B cell (primary cell): Measurements from ENCODE around the gene DNAJC1. TPM values are rescaled to one million over a fixed set of nuclear protein-coding genes. Genes with fewer than 3 reads are reported as not detected.
"Not testable (repeated sequence)": the region's sequence is repeated elsewhere in the genome, so short reads cannot be mapped to it uniquely, and the experiment has no call there.

Experiments
- ATAC-seq: fragments of 200-7000 bp; cut with Tn5 transposase; one replicate; pipeline ENCODE4 v1.10.0; 2021; ENCODE audit warnings: low read depth, mild to moderate bottlenecking, moderate number of reproducible peaks, moderate library complexity
- CTCF ChIA-PET: fragments of 350-600 bp; sonication (Branson Sonifier 250); formaldehyde crosslinking; loops from one replicate; lab custom pipeline; 2021; ENCODE audit warnings: antibody characterized with exemption, inconsistent platforms; lab: Charles Lee
- POLR2A ChIA-PET: fragments of 350-600 bp; sonication (Branson Sonifier 250); formaldehyde crosslinking; loops from one replicate; lab custom pipeline; 2021; ENCODE audit warnings: antibody characterized with exemption; lab: Charles Lee
- DNase-seq: peaks from one replicate; pipeline ENCODE4 v3.0.0; 2013
- H2AFZ ChIP-seq: 2 replicates; pipeline ENCODE4 v1.6.1; 2012; ENCODE audit warnings: mild to moderate bottlenecking, low read depth, low read length; ENCODE audit not compliant: insufficient read depth, poor library complexity, severe bottlenecking
- H3K27ac ChIP-seq, 2 donors: 1 replicate in 1 of 2; 2 replicates in 1 of 2; pipeline ENCODE4 v1.5.1; 2012 to 2013; ENCODE audit warnings: low read length in 2 of 2, mild to moderate bottlenecking in 2 of 2, moderate library complexity in 1 of 2
- H3K27me3 ChIP-seq, 4 experiments: fragments of 200-600 bp in 1 of 4; sonication (generic) in 1 of 4; replicated peaks in 1 of 4; 1 replicate in 2 of 4; 2 replicates in 2 of 4; pipeline versions ENCODE4 v1.6.1 to v1.7.0; 2013 to 2016; ENCODE audit warnings: low read length in 3 of 4, mild to moderate bottlenecking in 2 of 4, mixed read lengths in 1 of 4, moderate library complexity in 1 of 4; ENCODE audit not compliant: insufficient read depth in 4 of 4, control insufficient read depth in 3 of 4; ENCODE audit errors: control extremely low read depth in 1 of 4
- H3K36me3 ChIP-seq, 2 experiments: replicated peaks in 1 of 2; 1 replicate in 1 of 2; 2 replicates in 1 of 2; pipeline versions ENCODE4 v1.6.1 to v1.7.1; 2013; ENCODE audit warnings: low read length in 1 of 2; ENCODE audit not compliant: insufficient read depth in 2 of 2, control insufficient read depth in 1 of 2; ENCODE audit errors: control extremely low read depth in 1 of 2, extremely low read depth in 1 of 2
- H3K4me1 ChIP-seq, 2 donors: fragments of 200-600 bp in 1 of 2; sonication (generic) in 1 of 2; 1 replicate in 1 of 2; 2 replicates in 1 of 2; pipeline versions ENCODE4 v1.5.1 to v1.6.1; 2013 to 2017; ENCODE audit warnings: low read length in 2 of 2; ENCODE audit not compliant: control insufficient read depth in 2 of 2, insufficient read depth in 2 of 2
- H3K4me2 ChIP-seq: replicated peaks from 2 replicates; pipeline ENCODE3; 2012; ENCODE audit warnings: mild to moderate bottlenecking, low read depth, low read length; ENCODE audit not compliant: poor library complexity, severe bottlenecking
- H3K4me3 ChIP-seq, 5 experiments: fragments of 200-600 bp in 1 of 5; sonication (generic) in 1 of 5; 1 replicate in 3 of 5; 2 replicates in 2 of 5; pipeline versions ENCODE4 v1.5.1 to v1.7.0; 2011 to 2016; ENCODE audit warnings: low read length in 4 of 5, mild to moderate bottlenecking in 4 of 5, low read depth in 2 of 5, control low read depth in 1 of 5, moderate library complexity in 1 of 5; ENCODE audit not compliant: insufficient read depth in 1 of 5; ENCODE audit errors: control extremely low read depth in 1 of 5, extremely low read depth in 1 of 5
- H3K79me2 ChIP-seq: fragments of 200-600 bp; sonication (generic); one replicate; pipeline ENCODE4 v1.6.0; 2016; ENCODE audit warnings: low read length; ENCODE audit not compliant: control insufficient read depth, insufficient read depth
- H3K9ac ChIP-seq: fragments of 200-600 bp; sonication (generic); 2 replicates; pipeline ENCODE4 v1.6.1; 2017; ENCODE audit warnings: mild to moderate bottlenecking, low read length, moderate library complexity
- H3K9me3 ChIP-seq, 3 donors: one replicate each; pipeline versions ENCODE4 v1.6.1 to v1.7.1; 2013; ENCODE audit warnings: low read length in 2 of 3; ENCODE audit not compliant: control insufficient read depth in 2 of 3, insufficient read depth in 1 of 3; ENCODE audit errors: control extremely low read depth in 1 of 3
- H4K20me1 ChIP-seq: 2 replicates; pipeline ENCODE4 v1.6.0; 2012; ENCODE audit warnings: mild to moderate bottlenecking, low read length; ENCODE audit not compliant: insufficient read depth, control insufficient read depth, poor library complexity, severe bottlenecking
- H3K27ac Mint-ChIP-seq: one replicate; pipeline ENCODE4 v1.8.0; 2021; ENCODE audit warnings: mixed read lengths
- H3K27me3 Mint-ChIP-seq: one replicate; pipeline ENCODE4 v1.8.0; 2021; ENCODE audit warnings: mixed read lengths
- H3K4me1 Mint-ChIP-seq: one replicate; pipeline ENCODE4 v1.8.0; 2021; ENCODE audit warnings: mixed read lengths
- H3K4me3 Mint-ChIP-seq: one replicate; pipeline ENCODE4 v1.8.0; 2021; ENCODE audit warnings: mixed read lengths
- H3K9me3 Mint-ChIP-seq: one replicate; pipeline ENCODE4 v1.8.0; 2022; ENCODE audit warnings: mixed read lengths; ENCODE audit not compliant: insufficient read depth
- CTCF ChIP-seq: fragments of 200-600 bp; IDR thresholded peaks from one replicate; pipeline ENCODE4 v1.8.0; 2022; ENCODE audit warnings: antibody characterized with exemption, mild to moderate bottlenecking
- EZH2 ChIP-seq: IDR thresholded peaks from 2 replicates; pipeline ENCODE4 v1.6.1; 2012; ENCODE audit warnings: borderline replicate concordance, low read depth, mild to moderate bottlenecking, moderate library complexity, low read length; ENCODE audit not compliant: insufficient read depth, poor library complexity, severe bottlenecking
- WGBS: methylation state at CpG from one replicate; pipeline ENCODE4 v1.1.5; 2013; ENCODE audit warnings: missing lambda C conversion rate; ENCODE audit not compliant: insufficient coverage; 5-methylcytosine and 5-hydroxymethylcytosine counted together
- intact Hi-C: fragments of 100-400 bp; cut with micrococcal nuclease; formaldehyde crosslinking; loops from one replicate; pipeline ENCODE4 v1.10.0; 2022
- polyA plus RNA-seq: library from polyadenylated mRNA; depleted of rRNA; stranded (reverse); fragments of >200 nt; gene quantifications from 2 replicates; pipeline ENCODE4 v1.2.3, GENCODE V29; 2012
- total RNA-seq, 2 donors: library from RNA; stranded (reverse); fragments of 120-200 nt in 1 of 2; gene quantifications; 1 replicate in 1 of 2; 2 replicates in 1 of 2; pipeline versions ENCODE4 v1.2.3 to v1.2.4, GENCODE V29; 2013 to 2022

Gene DNAJC1
- total and polyA plus RNA-seq, 2 donors (not counting 1 experiment from before 2014, with no cell fraction given): 9.4 to 15.4 TPM

GRCh38 chr10:21849607-21850006 is 153.9 kb downstream of the DNAJC1 start:
- no peak overlapping the region for H3K4me3 ChIP-seq
- Mint-ChIP-seq H3K27ac (no peak overlapping the region), H3K9me3 (peaks cover 14% of the 10 kb centered on the region), H3K4me3 (no peak overlapping the region), H3K27me3 (no peaks in the 10 kb centered on the region), H3K4me1 (no peaks in the 10 kb centered on the region)
- no peaks in the 10 kb centered on the region for H3K79me2 ChIP-seq
- H3K4me2 ChIP-seq: no peak overlapping the region
- no peaks in the 10 kb centered on the region for H3K27me3 ChIP-seq
- intact Hi-C loops: no loop called here
- CTCF ChIA-PET: no interaction called here
- H4K20me1 ChIP-seq: no peaks in the 10 kb centered on the region
- H3K9ac ChIP-seq: no peak overlapping the region
- H3K9me3 ChIP-seq: peaks cover 2 to 12% (median 10%) of the 10 kb centered on the region in 3 donors
- no peak for TF ChIP-seq CTCF
- TF ChIP-seq EZH2: no peak
- H2AFZ ChIP-seq: no peak overlapping the region
- no peaks in the 10 kb centered on the region for H3K4me1 ChIP-seq
- no peaks in the 10 kb centered on the region for H3K36me3 ChIP-seq
- no peak overlapping the region for H3K27ac ChIP-seq
- no peak for ATAC-seq
- POLR2A ChIA-PET: no interaction called here
- no CpG with 5 or more reads among the region's 1 CpG for WGBS
- no peak for DNase-seq

GRCh38 chr10:21843645-21844044 is 159.9 kb downstream of the DNAJC1 start:
- intact Hi-C loops: no loop called here
- Mint-ChIP-seq H3K4me1 (no peaks in the 10 kb centered on the region), H3K27ac (no peak overlapping the region), H3K9me3 (peaks cover 6% of the 10 kb centered on the region), H3K4me3 (no peak overlapping the region), H3K27me3 (no peaks in the 10 kb centered on the region)
- 100% methylated on average over 1 of the region's 1 CpG for WGBS
- TF ChIP-seq CTCF: no peak
- no peak for TF ChIP-seq EZH2
- no peaks in the 10 kb centered on the region for H3K79me2 ChIP-seq
- no peaks in the 10 kb centered on the region for H4K20me1 ChIP-seq
- H3K4me1 ChIP-seq: no peaks in the 10 kb centered on the region
- no peak overlapping the region for H2AFZ ChIP-seq
- H3K4me2 ChIP-seq: no peak overlapping the region
- H3K9me3 ChIP-seq: no peaks in the 10 kb centered on the region
- CTCF ChIA-PET: no interaction called here
- no peak overlapping the region for H3K4me3 ChIP-seq
- H3K36me3 ChIP-seq: no peaks in the 10 kb centered on the region
- H3K27ac ChIP-seq: no peak overlapping the region
- no peaks in the 10 kb centered on the region for H3K27me3 ChIP-seq
- no peak overlapping the region for H3K9ac ChIP-seq
- POLR2A ChIA-PET: no interaction called here
- DNase-seq (no peak), ATAC-seq (no peak)

DNA sequence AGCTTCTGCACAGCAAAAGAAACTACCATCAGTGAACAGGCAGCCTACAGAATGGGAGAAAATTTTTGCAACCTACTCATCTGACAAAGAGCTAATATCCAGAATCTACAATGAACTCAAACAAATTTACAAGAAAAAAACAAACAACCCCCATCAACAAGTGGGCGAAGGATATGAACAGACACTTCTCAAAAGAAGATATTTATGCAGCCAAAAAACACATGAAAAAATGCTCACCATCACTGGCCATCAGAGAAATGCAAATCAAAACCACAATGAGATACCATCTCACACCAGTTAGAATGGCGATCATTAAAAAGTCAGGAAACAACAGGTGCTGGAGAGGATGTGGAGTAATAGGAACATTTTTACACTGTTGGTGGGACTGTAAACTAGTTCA is 162.3 kb downstream of the DNAJC1 start:
- DNase-seq, H3K4me3 Mint-ChIP-seq, H3K9me3 Mint-ChIP-seq, H3K79me2 ChIP-seq, intact Hi-C loops, H3K4me3 ChIP-seq, H4K20me1 ChIP-seq, H3K9ac ChIP-seq, H3K27ac Mint-ChIP-seq, H3K27me3 Mint-ChIP-seq, POLR2A ChIA-PET, H3K4me1 Mint-ChIP-seq, H3K4me2 ChIP-seq, ATAC-seq, H3K9me3 ChIP-seq, H3K36me3 ChIP-seq, H3K27me3 ChIP-seq, H3K27ac ChIP-seq, H3K4me1 ChIP-seq, CTCF ChIA-PET, H2AFZ ChIP-seq: not testable (repeated sequence)
- WGBS: no CpG with 5 or more reads among the region's 2 CpGs
